ENCODE data around the gene NUB1. TPM values are rescaled to one million over a fixed set of nuclear protein-coding genes. Genes with fewer than 3 reads are reported as not detected.

NUB1 gene
- total RNA-seq, 4 donors from 2014 or later, result 39.3 to 70.8 (median 41.7) TPM

DNA sequence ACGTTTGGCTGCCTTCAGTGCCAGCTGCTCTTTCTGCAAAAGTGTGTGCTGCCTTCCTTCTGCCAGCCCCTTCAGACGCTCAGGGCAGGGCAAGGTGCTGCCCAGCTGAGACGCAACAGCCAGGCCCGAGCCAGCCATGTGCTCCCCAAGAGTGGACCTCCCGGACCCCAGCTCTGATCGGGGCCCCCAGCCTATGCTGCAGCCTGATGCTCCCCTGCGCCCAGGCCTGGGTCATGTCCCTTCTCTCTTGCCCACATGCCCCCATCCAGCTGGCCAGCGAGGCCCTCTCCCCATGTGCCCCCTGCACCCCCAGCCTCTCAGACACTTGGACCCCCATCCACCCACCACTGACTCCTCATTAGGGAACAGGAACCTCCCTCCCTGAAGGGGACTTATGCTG is 50.4 kb downstream of the NUB1 start:
- Histone ChIP-seq H3K27ac (no peak overlapping the region), H3K4me1 (no peaks in the 10 kb centered on the region), H3K9me3 (no peaks in the 10 kb centered on the region), H3K4me3 (no peak overlapping the region), H3K27me3 (peaks cover 11% of the 10 kb centered on the region), H3K36me3 (no peaks in the 10 kb centered on the region)
- WGBS, result 100% methylated on average over 1 of the region's 8 CpGs
- DNase-seq (ENCODE audit: low spot score in 2 of 2), result no peak
- TF ChIP-seq POLR2AphosphoS5 (IDR thresholded peaks at IDR 0.05) (no peak), EP300 (IDR thresholded peaks at IDR 0.05) (no peak)

GRCh38 chr7:151392426-151392825 is 50.8 kb downstream of the NUB1 start:
- no peak overlapping the region for H3K4me3 ChIP-seq
- H3K27me3 ChIP-seq, result peaks cover 11% of the 10 kb centered on the region
- no peaks in the 10 kb centered on the region for H3K9me3 ChIP-seq
- TF ChIP-seq EP300 (IDR thresholded peaks at IDR 0.05) (no peak), POLR2A (IDR thresholded peaks at IDR 0.05) (no peak), POLR2AphosphoS5 (IDR thresholded peaks at IDR 0.05) (no peak)
- TF ChIP-seq, protein P1, sequence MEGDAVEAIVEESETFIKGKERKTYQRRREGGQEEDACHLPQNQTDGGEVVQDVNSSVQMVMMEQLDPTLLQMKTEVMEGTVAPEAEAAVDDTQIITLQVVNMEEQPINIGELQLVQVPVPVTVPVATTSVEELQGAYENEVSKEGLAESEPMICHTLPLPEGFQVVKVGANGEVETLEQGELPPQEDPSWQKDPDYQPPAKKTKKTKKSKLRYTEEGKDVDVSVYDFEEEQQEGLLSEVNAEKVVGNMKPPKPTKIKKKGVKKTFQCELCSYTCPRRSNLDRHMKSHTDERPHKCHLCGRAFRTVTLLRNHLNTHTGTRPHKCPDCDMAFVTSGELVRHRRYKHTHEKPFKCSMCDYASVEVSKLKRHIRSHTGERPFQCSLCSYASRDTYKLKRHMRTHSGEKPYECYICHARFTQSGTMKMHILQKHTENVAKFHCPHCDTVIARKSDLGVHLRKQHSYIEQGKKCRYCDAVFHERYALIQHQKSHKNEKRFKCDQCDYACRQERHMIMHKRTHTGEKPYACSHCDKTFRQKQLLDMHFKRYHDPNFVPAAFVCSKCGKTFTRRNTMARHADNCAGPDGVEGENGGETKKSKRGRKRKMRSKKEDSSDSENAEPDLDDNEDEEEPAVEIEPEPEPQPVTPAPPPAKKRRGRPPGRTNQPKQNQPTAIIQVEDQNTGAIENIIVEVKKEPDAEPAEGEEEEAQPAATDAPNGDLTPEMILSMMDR (IDR thresholded peaks at IDR 0.05), result no peak
- no peak overlapping the region for H3K27ac ChIP-seq
- no peaks in the 10 kb centered on the region for H3K36me3 ChIP-seq
- DNase-seq (ENCODE audit: low spot score in 2 of 2), result no peak
- H3K4me1 ChIP-seq, result no peaks in the 10 kb centered on the region
- 85% methylated on average over 5 of the region's 13 CpGs for WGBS

- TF ChIP-seq POLR2A (IDR thresholded peaks at IDR 0.05) (no peak), EP300 (IDR thresholded peaks at IDR 0.05) (no peak), POLR2AphosphoS5 (IDR thresholded peaks at IDR 0.05) (no peak)
- TF ChIP-seq, protein P1 (IDR thresholded peaks at IDR 0.05), result no peak
- no peak overlapping the region for H3K4me3 ChIP-seq
- H3K36me3 ChIP-seq, result no peaks in the 10 kb centered on the region
- DNase-seq (ENCODE audit: low spot score in 2 of 2), result no peak
- H3K4me1 ChIP-seq, result no peaks in the 10 kb centered on the region
- no peaks in the 10 kb centered on the region for H3K9me3 ChIP-seq
- 80% methylated on average over 24 of the region's 31 CpGs for WGBS
- no peak overlapping the region for H3K27ac ChIP-seq
- peaks cover 11% of the 10 kb centered on the region for H3K27me3 ChIP-seq
These were observed 51.7 kb downstream of the NUB1 start for GRCh38 chr7:151393031-151393977.

DNA sequence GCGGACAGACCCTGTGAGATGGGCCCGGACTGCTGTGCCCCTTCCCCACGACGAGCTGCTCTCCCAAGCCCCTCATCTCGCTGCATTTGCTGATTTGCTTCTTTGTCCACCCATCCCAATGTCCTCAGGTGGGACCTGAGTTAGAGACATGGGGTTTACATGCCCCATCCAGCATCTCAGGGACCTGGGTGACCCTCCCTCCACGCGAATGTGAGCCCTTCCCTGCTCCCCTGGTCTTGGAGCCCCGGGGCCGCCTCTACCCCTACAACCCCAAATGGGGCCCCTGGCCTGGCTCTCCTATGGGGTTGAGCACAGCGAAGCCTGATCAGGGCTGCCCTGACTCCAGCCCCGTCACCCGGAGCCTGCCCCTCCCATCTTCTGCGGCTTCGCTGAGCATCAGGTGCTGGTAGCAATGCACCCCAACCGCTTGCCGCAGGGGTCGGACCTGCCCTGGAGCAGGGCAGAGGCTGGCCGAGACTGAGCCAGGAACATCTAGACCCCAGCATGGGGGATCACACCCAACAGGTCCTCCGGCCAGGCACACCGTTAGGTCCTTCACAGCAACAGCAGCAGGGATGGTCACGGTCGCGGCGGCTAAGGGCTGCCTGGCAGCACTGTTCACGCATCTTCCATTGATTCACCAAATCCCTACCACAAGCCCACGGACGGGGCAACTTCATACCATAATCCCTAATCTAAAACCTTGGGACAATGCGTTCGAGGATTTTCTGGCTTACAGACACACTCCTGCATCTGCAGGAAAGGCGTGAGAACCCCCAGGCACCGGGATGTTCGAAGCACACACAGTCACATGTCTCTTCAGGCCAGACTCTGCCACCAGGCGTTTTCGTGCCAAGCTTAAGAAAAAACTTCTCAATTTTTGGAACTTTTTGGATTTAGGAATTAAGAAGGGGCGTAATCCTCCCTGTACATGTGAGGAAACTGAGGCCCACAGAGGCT is 52.7 kb downstream of the NUB1 start:
- Histone ChIP-seq H3K27me3 (peaks cover 11% of the 10 kb centered on the region), H3K9me3 (no peaks in the 10 kb centered on the region), H3K4me1 (no peaks in the 10 kb centered on the region), H3K4me3 (no peak overlapping the region), H3K36me3 (no peaks in the 10 kb centered on the region), H3K27ac (no peak overlapping the region)
- no peak for DNase-seq (ENCODE audit: low spot score in 2 of 2)
- WGBS, result 81% methylated on average over 23 of the region's 35 CpGs
- TF ChIP-seq EP300 (IDR thresholded peaks at IDR 0.05) (no peak), POLR2A (IDR thresholded peaks at IDR 0.05) (no peak), POLR2AphosphoS5 (IDR thresholded peaks at IDR 0.05) (no peak)
- TF ChIP-seq, protein P1 (IDR thresholded peaks at IDR 0.05), result no peak

- no peaks in the 10 kb centered on the region for H3K9me3 ChIP-seq
- no peak for TF ChIP-seq EP300 (IDR thresholded peaks at IDR 0.05)
- TF ChIP-seq, protein P1 (IDR thresholded peaks at IDR 0.05), result no peak
- WGBS, result 83% methylated on average over 4 of the region's 13 CpGs
- peak in 1 of 2 donors; percentile 47 for DNase-seq (ENCODE audit: low spot score in 2 of 2)
- peaks cover 11% of the 10 kb centered on the region for H3K27me3 ChIP-seq
- no peak overlapping the region for H3K27ac ChIP-seq
- no peaks in the 10 kb centered on the region for H3K4me1 ChIP-seq
- no peaks in the 10 kb centered on the region for H3K36me3 ChIP-seq
- H3K4me3 ChIP-seq, result no peak overlapping the region
These were observed 53.4 kb downstream of the NUB1 start for GRCh38 chr7:151395036-151395367.
